Superior temporal gyrus (tissue), 1 donor: ENCODE measurements around the gene BEST4.
A peak's percentile ranks its signal among the peaks of the same experiment; 100 is the strongest.
"Not testable (repeated sequence)": the region's sequence is repeated elsewhere in the genome, so short reads cannot be mapped to it uniquely, and the experiment has no call there.

Experiments used
- DNase-seq: peaks from one replicate; pipeline ENCODE4 v3.0.0-alpha.2; 2016; ENCODE audit errors: extremely low spot score

Gene BEST4

DNA sequence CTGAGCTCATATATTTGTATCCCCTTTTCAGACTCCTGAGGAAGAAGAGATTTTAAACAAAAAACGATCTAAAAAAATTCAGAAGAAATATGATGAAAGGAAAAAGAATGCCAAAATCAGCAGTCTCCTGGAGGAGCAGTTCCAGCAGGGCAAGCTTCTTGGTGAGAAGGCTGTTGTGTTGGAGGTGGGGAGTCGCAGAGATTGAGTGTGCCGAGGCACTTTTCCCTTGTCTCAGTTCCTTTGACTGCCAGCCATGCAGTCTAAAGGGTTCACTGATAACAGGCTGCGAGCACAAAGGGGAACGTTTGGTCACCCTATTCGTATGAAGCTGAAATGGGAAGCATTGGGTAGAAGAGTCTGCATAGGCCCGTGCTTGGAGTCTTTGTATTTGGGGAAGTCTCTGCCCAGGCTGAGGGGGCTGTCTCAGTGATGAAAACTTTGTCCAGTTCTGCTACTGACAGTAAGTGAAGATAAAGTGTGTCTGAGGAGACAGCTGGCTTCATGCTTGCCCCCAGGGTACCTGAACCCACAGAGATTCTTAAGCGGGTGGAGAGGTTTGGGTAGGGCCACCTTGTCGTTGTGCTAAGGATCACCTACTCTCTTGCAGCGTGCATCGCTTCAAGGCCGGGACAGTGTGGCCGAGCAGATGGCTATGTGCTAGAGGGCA, 9.9 kb downstream of the BEST4 start:
- DNase-seq, result no peak

DNA sequence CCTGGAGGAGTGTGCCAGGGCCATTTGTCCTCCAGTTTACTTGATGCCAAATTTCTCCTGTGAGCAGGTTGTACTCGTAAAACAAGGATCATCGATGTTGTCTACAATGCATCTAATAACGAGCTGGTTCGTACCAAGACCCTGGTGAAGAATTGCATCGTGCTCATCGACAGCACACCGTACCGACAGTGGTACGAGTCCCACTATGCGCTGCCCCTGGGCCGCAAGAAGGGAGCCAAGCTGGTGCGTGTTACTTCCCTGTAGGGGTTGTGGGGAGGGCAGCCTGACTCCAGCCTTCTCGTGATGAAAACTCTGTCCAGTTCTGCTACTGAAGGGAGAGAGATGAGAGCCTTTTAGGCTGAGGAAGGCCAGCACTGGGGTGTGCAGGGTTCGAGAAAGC, 10.4 kb downstream of the BEST4 start:
- no peak for DNase-seq

- no peak for DNase-seq
Observed at GRCh38 chr1:44776730-44777068, 11.3 kb downstream of the BEST4 start.

DNA sequence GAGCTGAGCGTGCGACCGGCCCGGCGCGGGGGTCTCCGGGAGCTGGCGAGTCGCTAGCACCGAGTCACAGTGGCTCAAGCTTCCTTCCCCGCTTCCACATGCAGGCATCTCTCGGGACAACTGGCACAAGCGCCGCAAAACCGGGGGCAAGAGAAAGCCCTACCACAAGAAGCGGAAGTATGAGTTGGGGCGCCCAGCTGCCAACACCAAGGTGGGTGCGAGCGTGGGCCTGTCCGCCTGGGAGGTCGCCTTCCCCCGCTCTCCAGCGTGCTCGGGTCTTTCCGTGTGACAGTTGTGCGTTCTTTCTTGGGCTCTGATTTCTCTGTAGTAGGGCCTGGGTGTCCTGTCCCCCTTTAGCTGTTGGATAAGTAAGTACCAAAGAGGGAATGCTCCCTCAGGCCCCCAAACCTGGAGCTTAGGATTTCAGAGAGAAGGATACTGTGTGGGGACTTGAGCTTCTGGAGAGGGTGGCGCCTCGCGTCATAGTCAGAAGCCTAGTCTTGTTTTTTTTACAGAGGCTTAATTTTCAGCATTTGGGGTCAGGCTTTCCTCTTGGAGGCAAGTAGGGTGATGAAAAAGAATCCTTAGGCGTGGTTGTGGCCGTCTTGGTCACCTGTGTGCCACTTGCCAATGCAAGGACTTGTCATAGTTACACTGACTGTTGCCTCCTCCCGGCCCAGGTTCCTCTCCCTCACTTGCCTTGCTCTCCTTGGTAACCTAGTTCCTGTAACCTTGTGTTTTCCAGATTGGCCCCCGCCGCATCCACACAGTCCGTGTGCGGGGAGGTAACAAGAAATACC, 11.8 kb downstream of the BEST4 start:
- DNase-seq, result no peak

- peak; percentile 99 for DNase-seq
Observed at GRCh38 chr1:44775078-44775929, 12.7 kb downstream of the BEST4 start, which contains the start of gene RPS8. RPS8 (plus strand) TSS chr1:44775540; CDS start chr1:44775597, 57 bp downstream.

DNA sequence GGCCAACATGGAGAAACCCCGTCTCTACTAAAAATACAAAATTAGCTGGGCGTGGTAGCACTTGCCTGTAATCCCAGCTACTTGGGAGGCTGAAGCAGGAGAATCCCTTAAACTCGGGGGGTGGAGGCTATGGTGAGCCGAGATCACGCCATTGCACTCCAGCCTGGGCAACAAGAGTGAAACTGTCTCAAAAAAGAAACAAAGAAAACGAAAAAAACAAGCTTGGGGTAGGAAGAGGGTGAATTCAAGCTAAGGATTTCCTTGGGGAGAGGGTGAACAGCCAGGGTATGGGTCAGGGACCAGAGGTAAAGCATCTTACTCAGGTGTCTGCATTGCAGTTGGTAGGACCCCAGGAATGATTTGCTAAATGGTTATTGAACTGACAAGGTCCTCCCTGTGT, 21.5 kb downstream of the BEST4 start:
- DNase-seq, result not testable (repeated sequence)

- DNase-seq, result no peak
Observed at GRCh38 chr1:44760876-44761275, 27.1 kb downstream of the BEST4 start.

DNA sequence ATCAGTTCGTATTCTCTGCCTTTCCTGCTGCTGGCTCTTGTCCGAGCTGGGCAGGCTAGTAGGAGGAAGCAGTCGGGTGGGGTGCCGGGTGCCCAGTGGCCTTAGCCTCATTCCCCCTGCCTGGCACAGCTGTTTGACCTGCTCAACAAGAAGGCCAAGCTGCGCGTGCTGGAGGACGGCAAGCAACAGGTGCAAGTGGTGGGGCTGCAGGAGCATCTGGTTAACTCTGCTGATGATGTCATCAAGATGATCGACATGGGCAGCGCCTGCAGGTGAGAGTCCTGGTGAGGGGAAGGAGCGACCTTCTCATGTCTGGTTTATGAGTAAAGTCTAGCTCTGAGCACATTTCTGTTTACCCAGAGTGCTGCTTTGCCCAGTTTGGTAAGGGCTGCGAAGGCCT, 28.9 kb downstream of the BEST4 start:
- no peak for DNase-seq

GRCh38 chr1:44757420-44757819, 30.6 kb downstream of the BEST4 start:
- no peak for DNase-seq

- no peak for DNase-seq
Observed at GRCh38 chr1:44747878-44748277, 40.1 kb downstream of the BEST4 start.

DNA sequence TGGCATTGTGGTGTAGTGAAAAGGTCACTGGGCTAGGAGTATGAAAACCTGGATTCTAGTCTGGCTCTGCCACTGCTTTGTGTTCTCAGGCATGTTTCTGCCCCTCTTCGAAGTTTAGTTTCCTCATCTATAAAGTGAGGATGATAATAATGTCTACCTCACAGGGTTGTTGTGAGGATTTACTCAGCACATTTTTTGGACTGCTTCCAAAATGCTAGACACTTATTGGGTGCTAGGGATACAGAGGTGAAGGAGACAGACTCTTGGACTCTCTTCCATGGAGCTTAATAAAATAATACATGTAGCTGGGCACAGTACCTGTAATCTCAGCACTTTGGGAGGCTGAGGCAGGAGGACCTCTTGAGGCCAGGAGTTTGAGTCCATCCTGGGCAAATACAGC, 44.8 kb downstream of the BEST4 start:
- no peak for DNase-seq

- DNase-seq, result no peak
Observed at GRCh38 chr1:44740179-44740617, 47.8 kb downstream of the BEST4 start.

DNA sequence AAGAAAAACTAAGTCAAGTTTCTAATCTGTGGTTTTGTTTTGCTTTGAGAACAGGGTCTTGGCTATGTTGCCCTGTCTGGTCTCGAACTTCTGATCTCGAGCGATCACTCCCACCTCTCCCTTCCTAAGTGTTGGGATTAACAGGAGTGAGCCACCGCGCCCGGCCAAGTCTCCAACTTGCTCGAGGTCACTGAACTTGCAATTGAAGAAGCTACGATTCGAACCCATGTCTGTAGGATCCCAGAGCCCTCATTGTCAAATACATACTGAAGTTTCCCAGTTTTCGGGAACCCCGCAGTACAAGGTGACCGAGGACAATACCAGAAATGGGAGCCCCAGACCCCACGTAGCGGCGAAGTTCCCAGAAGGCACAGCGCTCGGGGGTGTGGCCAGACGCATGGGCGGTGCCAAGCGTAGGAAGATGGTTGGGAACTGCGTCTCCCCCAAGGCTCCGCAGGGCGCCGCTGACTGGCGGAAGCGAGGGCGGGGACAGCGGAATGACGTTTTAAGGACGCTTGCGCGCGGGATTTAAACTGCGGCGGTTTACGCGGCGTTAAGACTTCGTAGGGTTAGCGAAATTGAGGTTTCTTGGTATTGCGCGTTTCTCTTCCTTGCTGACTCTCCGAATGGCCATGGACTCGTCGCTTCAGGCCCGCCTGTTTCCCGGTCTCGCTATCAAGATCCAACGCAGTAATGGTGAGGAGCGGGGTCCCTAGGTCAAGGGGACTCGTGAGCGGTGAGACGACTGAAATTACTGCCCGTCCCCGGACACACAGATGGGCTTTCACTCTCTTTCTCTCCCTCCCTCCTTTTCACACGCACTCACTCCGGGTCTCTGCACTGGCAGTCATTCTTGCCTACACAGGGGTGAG, 48.4 kb downstream of the BEST4 start, which contains the start of gene KIF2C:
KIF2C (plus strand) TSS at position 531 of the 872 bp plus-strand sequence; CDS start at position 627, 96 bp downstream.
- DNase-seq, result peak; percentile 98

- not testable (repeated sequence) for DNase-seq
Observed at GRCh38 chr1:44738953-44739306, 49.0 kb downstream of the BEST4 start.

GRCh38 chr1:44735992-44736391, 52.0 kb downstream of the BEST4 start:
- no peak for DNase-seq

DNA sequence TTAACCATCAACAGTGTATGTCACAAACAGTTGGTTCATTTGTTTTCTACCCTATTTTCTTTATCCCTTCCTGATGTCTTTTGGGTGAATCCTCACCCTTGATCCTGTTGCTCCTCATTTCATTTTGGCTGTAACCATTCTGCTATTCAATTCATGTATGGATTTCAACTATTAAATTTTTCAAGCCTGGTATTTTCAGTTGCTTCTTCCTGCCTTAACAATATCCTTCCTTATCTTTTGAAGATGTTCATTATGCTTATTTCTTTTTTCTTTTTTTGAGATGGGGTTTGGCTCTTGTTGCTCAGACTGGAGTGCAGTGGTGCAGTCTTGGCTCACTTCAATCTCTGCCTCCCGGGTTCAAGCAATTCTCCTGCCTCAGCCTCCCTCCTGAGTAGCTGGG, 54.2 kb downstream of the BEST4 start:
- DNase-seq, result no peak
